IPS-11a (cell line): ENCODE data around the gene MVP.

Experiments
- H3K4me3 ChIP-seq: one replicate; pipeline ENCODE4 v1.5.1; 2013; ENCODE audit warnings: low read depth, low read length, control low read depth

The MVP gene

DNA sequence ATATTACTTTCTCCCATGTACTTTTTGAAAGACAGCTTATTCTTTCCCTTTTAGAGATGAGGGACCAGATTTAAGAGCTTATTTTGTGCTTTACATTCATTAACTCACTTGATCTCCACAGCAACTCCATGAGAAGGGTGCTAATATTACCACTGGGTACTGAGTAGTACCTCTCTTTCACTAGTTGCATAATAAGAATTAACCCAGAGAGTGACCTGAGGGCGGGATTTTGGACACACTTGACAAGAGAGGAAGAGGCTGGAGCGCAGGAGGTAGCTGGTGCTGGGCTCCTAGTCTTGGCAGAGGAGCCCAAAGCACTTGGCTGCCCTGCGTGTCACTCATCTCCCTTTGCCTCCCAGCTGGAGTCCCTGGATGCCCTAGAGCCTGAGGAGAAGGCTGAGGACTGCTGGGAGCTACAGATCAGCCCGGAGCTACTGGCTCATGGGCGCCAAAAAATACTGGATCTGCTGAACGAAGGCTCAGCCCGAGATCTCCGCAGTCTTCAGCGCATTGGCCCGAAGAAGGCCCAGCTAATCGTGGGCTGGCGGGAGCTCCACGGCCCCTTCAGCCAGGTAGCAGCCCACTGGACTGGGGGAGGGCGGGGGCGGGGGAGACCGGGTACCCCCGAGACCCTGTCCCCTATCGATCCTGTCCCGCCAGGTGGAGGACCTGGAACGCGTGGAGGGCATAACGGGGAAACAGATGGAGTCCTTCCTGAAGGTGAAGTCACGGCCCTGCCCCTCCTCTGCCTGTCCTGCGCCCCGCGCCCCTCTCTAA lies 15.6 kb upstream of the MVP start:
- H3K4me3 ChIP-seq, result peak overlapping the region; percentile 60

DNA sequence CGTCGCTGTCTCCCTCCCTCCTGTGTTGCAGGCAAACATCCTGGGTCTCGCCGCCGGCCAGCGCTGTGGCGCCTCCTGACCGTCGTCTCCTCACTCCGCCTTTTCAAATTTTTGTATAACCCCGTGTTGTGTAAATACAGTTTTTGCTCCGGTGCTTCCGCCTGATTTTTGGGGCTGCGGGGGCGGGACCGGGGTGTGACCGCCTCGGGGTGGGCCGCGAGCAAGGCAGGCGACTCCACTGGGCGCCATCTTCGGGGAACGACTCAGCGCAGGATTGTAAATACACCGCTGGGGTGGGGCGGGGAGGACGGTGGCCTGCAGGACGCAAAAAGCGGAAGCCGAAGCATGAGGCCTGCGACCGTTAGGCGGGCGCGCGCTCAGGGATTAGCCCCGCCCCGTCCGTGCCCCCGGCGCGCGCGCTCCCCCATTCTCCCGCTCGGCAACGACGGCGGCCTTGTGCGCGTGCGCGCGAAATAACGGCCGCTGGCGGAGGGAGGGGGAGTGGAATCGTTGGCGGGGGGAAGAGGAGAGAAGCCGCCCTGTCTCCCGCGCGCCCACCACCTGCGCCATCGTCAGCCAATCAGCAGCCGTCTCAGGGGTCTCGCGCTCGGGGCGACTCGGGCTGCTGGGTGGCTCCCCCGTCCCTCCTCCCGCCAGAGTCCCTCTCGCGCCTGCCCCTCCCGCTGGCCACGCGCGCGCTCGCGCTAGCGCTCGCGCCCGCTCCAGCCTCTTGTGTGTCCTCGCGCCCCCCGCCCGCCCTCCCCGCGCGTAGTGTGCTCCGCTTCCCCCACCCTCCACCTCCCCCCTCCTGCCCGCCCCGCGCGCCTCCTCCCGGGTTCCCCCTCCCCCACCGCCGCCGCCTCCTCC lies 14.8 kb upstream of the MVP start:
- H3K4me3 ChIP-seq, result peak overlapping the region; percentile 60

- peak within 1 kb of the TSS; percentile 93 for H3K4me3 ChIP-seq
Observed at GRCh38 chr16:29806099-29806579, 14.1 kb upstream of the MVP start, which contains the start of gene MAZ. MAZ (plus strand) TSS chr16:29806529; CDS start chr16:29806702, 173 bp downstream.

DNA sequence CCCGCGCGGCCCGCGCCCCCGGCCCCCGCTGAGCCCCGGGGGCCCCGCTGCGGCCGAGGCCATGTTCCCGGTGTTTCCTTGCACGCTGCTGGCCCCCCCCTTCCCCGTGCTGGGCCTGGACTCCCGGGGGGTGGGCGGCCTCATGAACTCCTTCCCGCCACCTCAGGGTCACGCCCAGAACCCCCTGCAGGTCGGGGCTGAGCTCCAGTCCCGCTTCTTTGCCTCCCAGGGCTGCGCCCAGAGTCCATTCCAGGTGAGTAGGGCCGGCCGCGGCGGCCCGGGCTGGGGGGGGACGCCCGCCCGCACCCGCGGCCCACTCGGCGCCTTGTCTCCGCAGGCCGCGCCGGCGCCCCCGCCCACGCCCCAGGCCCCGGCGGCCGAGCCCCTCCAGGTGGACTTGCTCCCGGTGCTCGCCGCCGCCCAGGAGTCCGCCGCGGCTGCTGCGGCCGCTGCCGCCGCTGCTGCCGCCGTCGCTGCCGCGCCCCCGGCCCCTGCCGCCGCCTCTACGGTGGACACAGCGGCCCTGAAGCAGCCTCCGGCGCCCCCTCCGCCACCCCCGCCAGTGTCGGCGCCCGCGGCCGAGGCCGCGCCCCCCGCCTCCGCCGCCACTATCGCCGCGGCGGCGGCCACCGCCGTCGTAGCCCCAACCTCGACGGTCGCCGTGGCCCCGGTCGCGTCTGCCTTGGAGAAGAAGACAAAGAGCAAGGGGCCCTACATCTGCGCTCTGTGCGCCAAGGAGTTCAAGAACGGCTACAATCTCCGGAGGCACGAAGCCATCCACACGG lies 13.4 kb upstream of the MVP start:
- peak overlapping the region; percentile 93 for H3K4me3 ChIP-seq

- H3K4me3 ChIP-seq, result peak overlapping the region; percentile 93
Observed at GRCh38 chr16:29807426-29808218, 12.6 kb upstream of the MVP start.

- peak overlapping the region; percentile 93 for H3K4me3 ChIP-seq
Observed at GRCh38 chr16:29808219-29808900, 11.9 kb upstream of the MVP start.

- no peak overlapping the region for H3K4me3 ChIP-seq
Observed at GRCh38 chr16:29809031-29809747, 11.1 kb upstream of the MVP start.

DNA sequence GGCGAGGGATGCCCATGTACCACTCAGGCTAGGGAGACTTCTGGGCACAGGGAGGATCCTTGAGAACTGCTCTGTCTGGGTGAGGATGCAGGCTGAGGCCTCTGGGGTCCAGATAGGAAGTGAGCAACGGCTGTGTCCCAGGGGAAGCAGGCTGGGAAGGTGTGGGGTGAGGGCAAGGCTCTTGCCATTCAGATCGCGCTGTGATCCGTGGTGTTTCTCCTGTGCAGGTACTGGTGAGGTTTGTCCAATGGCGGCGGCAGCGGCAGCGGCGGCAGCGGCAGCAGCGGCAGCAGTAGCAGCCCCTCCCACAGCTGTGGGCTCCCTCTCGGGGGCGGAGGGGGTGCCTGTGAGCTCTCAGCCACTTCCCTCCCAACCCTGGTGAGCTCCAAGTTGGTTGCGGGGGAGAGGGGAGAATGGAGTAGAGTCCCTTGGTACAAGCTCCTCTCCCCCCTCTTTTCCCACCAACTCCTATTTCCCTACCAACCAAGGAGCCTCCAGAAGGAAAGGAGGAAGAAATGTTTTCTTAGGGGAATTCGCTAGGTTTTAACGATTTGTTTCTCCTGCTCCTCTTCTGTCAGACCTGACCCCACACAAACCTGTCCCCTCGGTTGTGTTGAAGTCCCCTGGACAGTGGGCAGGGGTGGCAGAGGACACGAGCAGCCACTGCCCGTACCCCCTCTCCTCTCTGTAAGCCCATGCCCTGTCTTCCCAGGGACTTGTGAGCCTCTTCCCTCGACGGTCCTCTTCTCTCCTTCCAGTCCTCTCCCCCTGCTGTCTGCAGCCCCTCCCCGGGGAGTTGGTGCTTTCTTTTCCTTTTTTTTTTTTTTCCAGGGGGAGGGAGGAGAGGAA lies 10.2 kb upstream of the MVP start:
- no peak overlapping the region for H3K4me3 ChIP-seq

DNA sequence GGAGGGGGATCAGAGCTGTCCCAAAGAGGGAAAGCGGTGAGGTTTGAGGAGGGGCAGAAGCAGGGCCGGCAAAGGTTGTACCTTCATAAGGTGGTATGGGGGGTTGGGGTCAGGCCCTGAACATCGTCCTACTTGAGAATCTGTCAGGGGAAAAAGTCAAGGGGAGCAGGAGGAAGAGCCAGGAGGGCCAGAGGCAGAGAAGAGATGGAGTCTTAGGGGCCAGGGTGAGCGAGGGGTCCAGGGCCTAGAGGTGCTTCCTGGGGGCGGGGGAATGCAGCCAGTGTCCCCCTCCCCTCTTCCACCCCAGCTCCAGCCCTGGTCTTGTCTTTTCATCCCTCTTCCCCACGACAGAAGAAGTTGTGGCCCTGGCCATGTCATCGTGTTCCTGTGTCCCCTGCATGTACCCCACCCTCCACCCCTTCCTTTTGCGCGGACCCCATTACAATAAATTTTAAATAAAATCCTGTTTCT lies 9.5 kb upstream of the MVP start:
- H3K4me3 ChIP-seq, result no peak overlapping the region

DNA sequence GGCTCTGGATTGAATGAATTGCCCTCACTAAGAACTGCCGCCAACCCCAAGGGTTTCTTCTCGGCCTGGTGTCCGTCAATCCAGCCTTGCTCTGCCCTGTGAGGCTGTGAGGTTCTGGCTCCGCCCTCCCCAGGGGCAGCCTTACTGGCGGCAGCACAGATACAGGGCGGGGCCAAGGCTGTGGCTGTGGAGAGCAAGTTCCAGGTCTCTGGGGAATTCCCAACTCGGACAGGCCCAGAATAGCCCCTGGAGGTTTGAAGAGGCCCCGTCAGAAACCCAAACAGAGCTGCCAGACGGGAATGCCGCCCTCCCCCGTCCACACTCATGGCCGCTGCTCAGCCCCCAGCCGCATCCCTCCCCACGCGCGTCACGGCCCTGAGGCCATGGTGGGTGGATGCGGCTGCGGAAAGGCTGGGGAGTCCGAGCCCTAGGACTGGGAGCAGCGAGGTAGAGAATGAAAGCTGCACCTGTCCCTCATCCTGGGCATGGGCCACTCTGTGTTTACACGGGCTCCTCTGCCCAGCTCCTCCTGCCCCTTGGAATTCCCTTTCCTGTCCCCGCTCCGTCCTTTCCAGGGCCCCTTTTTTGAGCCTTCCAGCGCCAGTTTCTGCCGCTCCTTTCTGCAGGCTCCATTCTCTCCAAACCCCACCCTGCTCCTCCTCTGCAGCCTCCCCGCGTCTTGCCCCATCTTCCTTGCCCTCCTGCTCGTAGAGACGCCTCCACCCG lies 8.9 kb upstream of the MVP start:
- peak overlapping the region; percentile 58 for H3K4me3 ChIP-seq

DNA sequence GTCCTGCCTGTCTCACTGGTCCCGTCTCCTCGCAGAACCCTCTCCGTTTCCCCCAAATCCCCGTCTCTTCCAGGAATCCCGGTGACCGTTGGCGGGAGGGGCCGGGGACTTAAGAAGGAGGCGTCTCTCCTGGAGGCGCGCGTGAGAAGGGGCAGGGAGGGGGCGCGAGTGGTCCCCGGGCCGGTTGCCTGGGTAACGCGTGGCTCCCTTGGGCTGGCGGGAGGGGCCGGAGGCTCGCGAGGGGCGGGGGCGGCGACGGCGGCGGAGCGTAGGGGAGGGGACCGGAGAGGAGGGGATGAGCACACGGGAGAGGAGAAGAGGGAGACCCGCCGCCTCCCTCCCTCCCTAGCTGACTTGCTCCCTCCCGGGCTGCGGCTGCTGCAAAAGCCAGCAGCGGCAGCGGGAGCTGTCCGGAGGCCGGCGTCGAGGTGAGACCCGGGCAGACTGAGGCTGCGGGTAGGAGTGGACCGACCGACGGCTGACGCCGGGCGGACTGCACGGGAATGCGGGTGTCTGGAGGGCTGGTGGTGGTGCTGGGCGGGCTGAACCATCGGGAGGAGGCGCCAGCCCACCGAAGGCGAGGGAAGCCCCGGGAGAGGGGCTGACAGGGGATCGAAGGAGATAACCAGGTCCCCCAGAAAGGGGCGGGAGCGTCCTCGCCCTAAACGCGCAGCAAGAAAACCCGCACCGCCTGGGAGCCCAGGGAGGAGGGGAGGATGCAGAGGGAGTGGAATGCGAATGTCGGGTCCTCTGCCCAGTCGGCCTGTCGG lies 8.2 kb upstream of the MVP start, which contains the start of gene PRRT2:
PRRT2 (plus strand) TSS at position 298 of the 770 bp plus-strand sequence. CDS start 862 bp downstream, outside the sequence.
- peak within 1 kb of the TSS; percentile 72 for H3K4me3 ChIP-seq

GRCh38 chr16:29812754-29813643 lies 7.3 kb upstream of the MVP start:
- H3K4me3 ChIP-seq, result peak overlapping the region; percentile 72

DNA sequence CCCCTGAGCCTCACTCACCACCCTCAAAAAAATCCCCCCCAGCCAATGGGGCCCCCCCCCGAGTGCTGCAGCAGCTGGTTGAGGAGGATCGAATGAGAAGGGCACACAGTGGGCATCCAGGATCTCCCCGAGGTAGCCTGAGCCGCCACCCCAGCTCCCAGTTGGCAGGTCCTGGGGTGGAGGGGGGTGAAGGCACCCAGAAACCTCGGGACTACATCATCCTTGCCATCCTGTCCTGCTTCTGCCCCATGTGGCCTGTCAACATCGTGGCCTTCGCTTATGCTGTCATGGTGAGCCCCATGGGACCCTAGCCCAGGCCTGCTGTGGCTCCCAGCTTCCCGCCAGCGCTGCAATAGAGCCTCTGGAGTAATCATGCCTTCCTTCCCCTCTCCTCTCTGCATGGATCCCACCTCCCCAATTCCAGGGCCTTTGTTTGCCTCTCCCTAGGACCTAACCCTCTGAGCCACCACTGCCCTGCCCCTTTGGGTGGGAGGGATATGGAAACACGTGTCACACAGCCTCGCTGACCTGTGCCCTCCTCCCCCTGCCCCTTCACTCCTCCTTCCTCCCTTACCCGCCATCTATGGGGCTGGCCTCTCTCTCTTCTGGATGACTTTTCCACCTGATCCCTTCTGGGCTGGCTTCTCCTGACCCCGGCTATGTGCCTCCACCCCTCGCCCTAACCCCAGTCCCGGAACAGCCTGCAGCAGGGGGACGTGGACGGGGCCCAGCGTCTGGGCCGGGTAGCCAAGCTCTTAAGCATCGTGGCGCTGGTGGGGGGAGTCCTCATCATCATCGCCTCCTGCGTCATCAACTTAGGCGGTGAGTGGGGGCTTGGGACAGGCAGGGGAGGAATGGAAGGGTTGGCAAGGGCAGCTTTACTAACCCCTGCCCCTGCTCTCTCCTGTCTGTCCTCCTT lies 6.4 kb upstream of the MVP start:
- H3K4me3 ChIP-seq, result no peak overlapping the region

DNA sequence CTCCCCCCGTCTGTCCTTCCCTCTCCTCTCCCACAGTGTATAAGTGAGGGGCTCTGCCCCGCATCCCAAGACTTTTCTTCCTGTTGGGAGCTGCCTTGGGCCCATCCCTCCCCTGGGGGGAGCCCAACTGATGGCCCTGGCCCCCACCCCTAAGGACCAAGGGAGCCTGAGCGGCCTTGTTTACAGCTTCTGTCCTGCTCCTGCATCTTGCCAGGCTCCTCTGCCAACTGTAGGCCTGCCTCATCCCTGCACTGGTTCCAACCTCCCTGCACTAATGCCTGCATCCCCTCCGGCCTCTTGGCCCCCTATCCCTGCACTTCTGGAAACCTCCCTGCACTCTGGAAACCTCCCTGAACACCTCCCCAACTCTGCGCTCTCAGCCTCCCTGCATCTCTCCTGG lies 5.7 kb upstream of the MVP start:
- no peak overlapping the region for H3K4me3 ChIP-seq
